Left kidney (tissue), 2 donors: ENCODE data around the gene TINAG. TPM values are rescaled to one million over a fixed set of nuclear protein-coding genes. Genes with fewer than 3 reads are reported as not detected.

Source experiments
- DNase-seq: peaks from one replicate; pipeline ENCODE4 v3.0.0-alpha.2; 2013
- polyA plus RNA-seq: library from polyadenylated mRNA; unstranded; fragments of 120-200 nt; gene quantifications from one replicate; pipeline ENCODE4 v1.2.1, GENCODE V29; 2013; ENCODE audit not compliant: insufficient read length

TINAG gene
- polyA plus RNA-seq, 1 donor = 37.3 TPM

DNA sequence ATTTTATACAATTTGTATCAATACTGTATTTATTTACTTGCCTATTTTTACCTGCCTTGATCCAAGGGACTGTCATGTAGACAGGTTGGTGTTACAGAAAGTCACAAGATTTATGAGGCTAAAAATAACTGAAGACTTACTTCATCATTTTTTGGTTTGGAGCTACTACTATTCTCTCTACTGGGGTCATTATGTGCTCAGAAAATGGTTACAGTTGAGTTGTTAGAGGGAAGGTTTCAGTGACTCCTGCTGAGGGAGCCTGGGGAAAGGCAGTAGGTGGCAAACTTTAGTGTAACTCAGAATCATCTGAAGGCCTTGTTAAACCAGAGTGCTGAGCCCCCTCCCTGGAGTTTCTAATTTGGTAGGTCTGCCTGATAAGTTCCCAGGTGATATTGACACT, 118.8 kb downstream of the TINAG start:
- DNase-seq = no peak

DNA sequence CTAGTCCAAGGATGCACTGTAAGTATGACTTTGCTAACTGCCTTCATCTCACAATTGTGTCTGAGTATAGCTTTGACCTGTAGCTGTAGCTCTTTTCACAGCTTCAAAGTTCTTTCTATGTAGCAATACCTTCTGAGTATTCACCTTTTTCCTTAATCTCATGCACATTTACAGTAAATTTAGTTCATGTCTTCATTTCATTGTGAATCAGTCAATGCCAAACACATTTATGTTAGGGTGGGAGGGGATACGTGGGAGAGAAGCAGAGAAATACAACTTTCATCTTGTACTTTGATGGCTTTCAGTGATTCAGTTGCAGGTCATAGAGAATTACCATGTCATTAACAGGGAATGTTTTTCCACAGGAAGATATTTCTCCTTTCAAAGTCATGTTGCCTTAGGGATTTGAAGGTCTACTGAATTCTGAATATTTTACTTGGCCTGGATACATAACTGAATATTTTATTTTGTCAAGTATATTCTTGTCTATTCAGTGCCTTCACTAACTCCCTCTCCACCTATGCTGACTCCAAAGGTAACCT, 119.2 kb downstream of the TINAG start:
- DNase-seq = no peak

DNA sequence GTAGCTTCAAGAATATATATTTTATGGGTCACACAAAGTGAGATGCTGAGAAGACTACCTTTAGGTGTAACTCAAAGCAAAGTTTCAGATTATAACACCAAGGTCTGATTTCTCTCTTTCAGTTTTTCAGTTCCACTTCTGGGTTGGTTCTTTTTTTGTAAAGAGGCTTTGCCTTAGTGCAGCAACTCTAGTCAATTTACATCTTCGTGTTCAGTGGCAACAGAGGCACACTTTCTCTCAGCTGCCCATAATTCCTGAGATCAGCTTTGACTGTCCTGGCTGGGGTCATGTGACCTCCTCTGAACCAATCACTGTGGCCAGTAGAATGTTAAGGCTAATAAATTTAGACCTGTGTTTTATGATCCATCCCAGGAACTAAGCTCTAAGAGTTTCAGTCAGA, 120.2 kb downstream of the TINAG start:
- no peak for DNase-seq

DNA sequence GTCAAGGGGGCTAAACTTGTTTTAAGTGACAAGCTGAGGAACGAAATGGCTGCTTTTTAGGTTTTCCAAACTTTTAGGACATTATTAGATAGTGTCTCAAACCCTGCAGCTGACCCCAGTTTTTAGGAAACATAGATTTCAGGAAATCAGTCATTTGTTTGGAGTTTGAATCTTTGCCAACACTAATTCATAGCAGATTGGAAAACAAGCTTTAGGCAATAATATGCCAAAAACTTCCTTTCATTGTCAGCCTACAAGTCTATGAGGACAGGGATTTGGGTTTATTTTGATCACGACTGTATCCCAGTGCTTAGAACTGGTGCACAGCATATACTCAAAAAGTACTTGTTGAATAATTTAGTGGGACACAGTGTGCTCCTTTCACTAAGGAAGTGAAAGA, 123.2 kb downstream of the TINAG start:
- DNase-seq = no peak

Other genes starting within 250 kb of the TINAG start
- 0.30 TPM for gene MLIP, start 197.0 kb upstream of the TINAG start, polyA plus RNA-seq